Measurements from ENCODE around the gene LENEP. TPM values are rescaled to one million over a fixed set of nuclear protein-coding genes. Genes with fewer than 3 reads are reported as not detected.
A peak's percentile ranks its signal among the peaks of the same experiment; 100 is the strongest.

The LENEP gene
- total RNA-seq, 1 donor from 2014 or later: 1.1 TPM

DNA sequence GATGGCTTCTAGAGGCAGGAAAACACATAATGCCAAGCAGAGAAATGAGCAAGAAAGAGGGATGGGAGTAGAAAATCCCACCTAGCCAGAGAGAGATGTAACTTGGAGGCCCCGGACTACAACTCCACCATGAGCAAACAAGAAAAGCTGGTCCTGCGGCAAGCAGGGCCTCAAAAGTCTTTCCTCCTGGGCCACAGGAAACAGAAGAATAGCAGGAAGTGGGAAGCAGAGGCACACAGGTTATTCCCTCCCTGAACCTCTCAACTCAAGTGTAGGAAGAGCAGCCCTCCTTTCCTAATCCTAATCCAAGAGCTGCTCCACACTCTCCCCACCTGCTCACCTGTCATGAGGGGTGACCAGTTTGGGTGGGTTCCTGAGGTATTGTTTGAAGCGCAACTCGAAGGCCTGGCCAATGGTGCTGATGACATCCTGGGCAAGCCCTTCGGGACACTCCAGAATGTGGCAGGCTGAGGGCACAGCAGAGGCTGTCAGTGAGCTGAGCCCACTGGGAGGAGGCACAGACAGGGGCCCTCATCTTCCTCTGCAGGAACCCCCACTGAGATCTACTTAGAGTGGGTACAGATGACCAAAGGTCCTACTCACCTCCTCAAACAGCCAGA is 25.9 kb upstream of the LENEP start:
- H3K27ac Mint-ChIP-seq: no peak overlapping the region
- no peaks in the 10 kb centered on the region for H3K27me3 Mint-ChIP-seq
- H3K9me3 Mint-ChIP-seq: no peaks in the 10 kb centered on the region
- TF ChIP-seq, protein P1, sequence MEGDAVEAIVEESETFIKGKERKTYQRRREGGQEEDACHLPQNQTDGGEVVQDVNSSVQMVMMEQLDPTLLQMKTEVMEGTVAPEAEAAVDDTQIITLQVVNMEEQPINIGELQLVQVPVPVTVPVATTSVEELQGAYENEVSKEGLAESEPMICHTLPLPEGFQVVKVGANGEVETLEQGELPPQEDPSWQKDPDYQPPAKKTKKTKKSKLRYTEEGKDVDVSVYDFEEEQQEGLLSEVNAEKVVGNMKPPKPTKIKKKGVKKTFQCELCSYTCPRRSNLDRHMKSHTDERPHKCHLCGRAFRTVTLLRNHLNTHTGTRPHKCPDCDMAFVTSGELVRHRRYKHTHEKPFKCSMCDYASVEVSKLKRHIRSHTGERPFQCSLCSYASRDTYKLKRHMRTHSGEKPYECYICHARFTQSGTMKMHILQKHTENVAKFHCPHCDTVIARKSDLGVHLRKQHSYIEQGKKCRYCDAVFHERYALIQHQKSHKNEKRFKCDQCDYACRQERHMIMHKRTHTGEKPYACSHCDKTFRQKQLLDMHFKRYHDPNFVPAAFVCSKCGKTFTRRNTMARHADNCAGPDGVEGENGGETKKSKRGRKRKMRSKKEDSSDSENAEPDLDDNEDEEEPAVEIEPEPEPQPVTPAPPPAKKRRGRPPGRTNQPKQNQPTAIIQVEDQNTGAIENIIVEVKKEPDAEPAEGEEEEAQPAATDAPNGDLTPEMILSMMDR (conservative IDR thresholded peaks at IDR 0.05): no peak
- peaks cover 18% of the 10 kb centered on the region for H3K36me3 Mint-ChIP-seq
- no peak for DNase-seq (ENCODE audit: extremely low spot score, unreplicated experiment)
- H3K4me1 Mint-ChIP-seq (ENCODE audit: unreplicated experiment): peaks cover 39% of the 10 kb centered on the region
- no peak overlapping the region for H3K4me3 Mint-ChIP-seq

DNA sequence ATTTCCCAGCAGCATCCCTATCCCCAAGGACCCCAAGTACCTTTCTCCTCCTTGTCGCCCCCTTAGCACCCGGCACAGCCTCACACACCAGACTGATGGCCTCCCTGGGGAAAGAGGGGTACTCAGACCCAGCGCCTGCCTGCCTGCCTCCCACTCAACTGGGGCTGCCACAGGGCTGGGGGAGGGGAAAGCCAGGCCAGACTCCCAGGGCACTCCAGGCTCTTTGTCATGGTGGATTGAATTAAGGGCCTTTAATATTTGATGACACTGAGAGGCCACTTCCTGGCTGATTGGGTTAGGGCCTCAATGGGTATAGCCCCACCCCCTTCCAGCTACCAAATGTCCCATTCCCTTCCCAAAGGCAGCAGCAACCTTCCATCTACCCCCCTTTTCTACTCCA is 24.7 kb upstream of the LENEP start:
- H3K27ac Mint-ChIP-seq: peak overlapping the region; percentile 50
- TF ChIP-seq, protein P1 (conservative IDR thresholded peaks at IDR 0.05): no peak

DNA sequence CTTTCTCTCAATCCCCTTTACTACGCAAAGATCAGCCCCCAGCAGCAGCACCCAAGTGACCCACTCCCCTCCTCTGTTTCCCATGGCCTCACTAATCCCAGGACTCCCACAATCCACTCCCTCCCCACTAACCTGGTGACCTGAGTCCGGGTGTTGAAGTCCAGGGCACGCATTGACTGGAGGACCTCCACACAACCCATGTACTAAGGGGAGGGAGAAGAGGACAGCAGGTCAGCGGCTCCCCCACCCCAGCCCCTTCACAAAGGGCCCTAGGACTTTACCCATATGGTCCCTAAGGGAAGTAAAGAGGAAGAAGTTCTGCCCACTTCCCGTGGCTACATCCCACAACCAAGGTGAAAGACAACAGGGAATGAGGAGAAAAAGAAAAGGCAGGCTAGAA is 24.1 kb upstream of the LENEP start:
- TF ChIP-seq, protein P1 (conservative IDR thresholded peaks at IDR 0.05): no peak
- H3K27ac Mint-ChIP-seq: peak overlapping the region; percentile 50
- no peaks in the 10 kb centered on the region for H3K27me3 Mint-ChIP-seq
- H3K4me1 Mint-ChIP-seq (ENCODE audit: unreplicated experiment): peaks cover 36% of the 10 kb centered on the region
- H3K4me3 Mint-ChIP-seq: peak overlapping the region; percentile 89
- H3K9me3 Mint-ChIP-seq: no peaks in the 10 kb centered on the region
- H3K36me3 Mint-ChIP-seq: peaks cover 11% of the 10 kb centered on the region
- no peak for DNase-seq (ENCODE audit: extremely low spot score, unreplicated experiment)

More for the DNA sequence above, 24.7 kb upstream of the LENEP start:
- Mint-ChIP-seq H3K9me3 (no peaks in the 10 kb centered on the region), H3K4me1 (ENCODE audit: unreplicated experiment) (peaks cover 40% of the 10 kb centered on the region), H3K27me3 (no peaks in the 10 kb centered on the region), H3K4me3 (peak overlapping the region; percentile 89), H3K36me3 (peaks cover 14% of the 10 kb centered on the region)
- DNase-seq (ENCODE audit: extremely low spot score, unreplicated experiment): no peak

DNA sequence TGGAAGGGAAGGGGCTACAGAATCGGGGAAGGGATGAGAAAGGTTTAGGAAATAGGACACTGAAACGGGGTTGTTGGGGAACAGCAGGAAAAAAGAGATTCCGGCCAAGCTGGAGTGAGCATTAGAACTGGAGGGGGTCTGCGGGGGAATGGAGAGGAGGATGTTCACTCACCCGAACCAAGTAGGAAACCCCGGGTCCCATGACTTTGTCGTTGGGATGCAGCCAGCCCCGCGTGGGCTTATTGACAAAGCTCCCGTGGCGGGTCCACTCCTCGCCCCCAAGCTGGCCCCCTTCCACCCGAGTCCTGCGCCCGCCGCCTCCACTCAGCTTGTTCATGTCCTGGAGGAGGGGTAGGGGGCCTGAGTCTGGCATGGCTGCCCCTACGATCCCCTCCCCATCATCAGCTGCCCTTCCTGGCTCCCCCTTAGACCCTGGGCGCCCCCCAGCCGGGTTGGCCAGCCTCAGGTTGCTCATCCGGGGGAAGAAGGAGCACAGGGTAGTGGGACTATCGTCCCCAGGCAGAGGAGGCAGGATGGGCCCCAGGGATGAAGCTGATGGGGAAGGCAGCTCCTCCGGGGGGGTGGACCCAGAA is 23.4 kb upstream of the LENEP start:
- H3K4me3 Mint-ChIP-seq: peak overlapping the region; percentile 89
- no peaks in the 10 kb centered on the region for H3K9me3 Mint-ChIP-seq
- peaks cover 36% of the 10 kb centered on the region for H3K4me1 Mint-ChIP-seq (ENCODE audit: unreplicated experiment)
- H3K27ac Mint-ChIP-seq: peak overlapping the region; percentile 50
- peaks cover 7% of the 10 kb centered on the region for H3K36me3 Mint-ChIP-seq
- no peaks in the 10 kb centered on the region for H3K27me3 Mint-ChIP-seq
- TF ChIP-seq, protein P1 (conservative IDR thresholded peaks at IDR 0.05): no peak
- no peak for DNase-seq (ENCODE audit: extremely low spot score, unreplicated experiment)

DNA sequence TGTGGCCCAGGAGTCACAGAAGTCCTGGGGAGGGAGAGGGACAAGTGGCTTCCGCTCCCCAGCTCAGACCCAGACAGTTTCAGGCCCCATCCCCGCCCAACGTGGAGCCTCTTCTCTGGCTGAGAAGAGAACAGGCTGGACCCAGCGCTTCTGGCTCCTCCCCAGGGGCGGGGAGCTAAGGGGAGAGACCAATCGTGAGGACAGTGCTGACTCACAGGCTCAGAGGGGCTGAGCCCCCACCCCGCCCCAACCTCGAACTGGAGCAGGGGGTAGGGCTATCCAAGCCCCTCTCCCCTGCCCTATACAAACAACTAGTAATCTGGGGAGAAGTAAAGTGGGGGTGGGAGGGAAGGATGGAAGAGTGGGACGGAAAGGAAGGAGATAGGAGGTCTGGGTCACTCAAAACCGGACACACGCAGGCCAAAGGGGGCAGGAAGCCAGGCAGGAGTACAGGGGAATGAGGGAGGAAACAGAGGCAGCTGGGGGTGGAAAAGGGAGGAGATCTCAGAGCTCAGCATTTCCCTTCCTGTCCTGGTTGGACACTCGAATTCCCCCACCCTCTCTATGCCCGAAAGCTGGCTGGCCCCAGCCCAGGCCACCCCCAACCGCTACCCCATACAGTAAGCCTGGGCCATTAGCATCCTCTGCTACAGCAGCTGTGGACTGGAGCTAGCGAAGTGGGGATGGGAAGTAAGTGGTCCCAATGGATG is 22.6 kb upstream of the LENEP start, which contains the start of gene SHC1:
Gene SHC1 (minus strand): TSS at position 117 of the 710 bp plus-strand sequence. CDS start 221 bp downstream, outside the sequence.
- TF ChIP-seq, protein P1 (conservative IDR thresholded peaks at IDR 0.05): no peak
- peaks cover 7% of the 10 kb centered on the region for H3K36me3 Mint-ChIP-seq
- peak; percentile 85 for DNase-seq (ENCODE audit: extremely low spot score, unreplicated experiment)
- H3K27ac Mint-ChIP-seq: peak within 1 kb of the TSS; percentile 95
- H3K4me1 Mint-ChIP-seq (ENCODE audit: unreplicated experiment): peaks cover 36% of the 10 kb centered on the region
- no peaks in the 10 kb centered on the region for H3K27me3 Mint-ChIP-seq
- no peaks in the 10 kb centered on the region for H3K9me3 Mint-ChIP-seq
- peak within 1 kb of the TSS; percentile 89 for H3K4me3 Mint-ChIP-seq

Measured in type B pancreatic cell (in vitro differentiated cells).